GM21717 (cell line): ENCODE results near the gene S100P.
"Not testable (repeated sequence)": the region's sequence is repeated elsewhere in the genome, so short reads cannot be mapped to it uniquely, and the experiment has no call there.

ENCODE experiments used
- ATAC-seq: cut with Tn5 transposase; IDR thresholded peaks from one replicate; pipeline ENCODE4 v1.9.1; 2021; ENCODE audit warnings: mild to moderate bottlenecking, moderate library complexity; ENCODE audit not compliant: unreplicated experiment

S100P gene

GRCh38 chr4:6720202-6720699 is 26.6 kb downstream of the S100P start:
- ATAC-seq, result no peak

GRCh38 chr4:6721121-6721520 is 27.4 kb downstream of the S100P start:
- no peak for ATAC-seq

DNA sequence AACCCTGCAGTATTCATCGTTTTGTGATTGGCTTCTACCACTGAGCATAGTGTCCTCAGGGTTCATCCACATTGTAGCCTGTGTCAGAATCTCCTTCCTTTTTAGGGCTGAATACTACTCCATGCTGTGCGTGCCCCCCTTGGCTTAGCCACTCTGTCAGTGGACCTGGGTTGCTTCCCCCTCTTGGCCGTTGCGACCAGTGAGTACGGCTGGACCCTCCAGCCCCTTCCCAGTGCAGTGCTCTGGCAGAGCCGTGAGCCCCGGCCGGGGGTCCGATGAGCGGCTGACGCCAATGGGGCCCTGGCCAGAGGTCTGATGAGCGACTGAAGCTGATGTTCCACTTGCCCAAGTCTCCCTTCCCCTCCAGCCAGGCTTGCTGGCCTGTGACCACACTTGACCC is 29.2 kb downstream of the S100P start:
- ATAC-seq, result no peak

DNA sequence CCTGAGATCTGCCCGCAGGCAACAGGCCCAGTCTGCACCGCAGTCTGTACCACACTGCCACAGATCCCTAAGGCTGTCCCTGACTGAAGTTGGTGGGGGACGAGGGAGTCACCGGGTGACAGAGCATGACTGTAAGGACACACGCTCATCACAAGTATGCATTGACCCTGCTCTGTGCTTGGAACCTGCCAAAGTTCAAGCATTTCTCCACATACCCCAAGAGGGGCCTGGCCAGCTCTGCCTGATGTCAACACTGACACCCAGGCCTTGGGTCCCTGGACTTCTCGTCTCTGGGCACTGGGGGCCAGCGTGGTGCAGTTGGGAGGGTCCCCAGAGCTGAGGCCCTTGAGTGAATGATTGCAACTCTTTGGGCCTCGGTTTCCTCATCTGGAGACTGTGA is 30.2 kb downstream of the S100P start:
- no peak for ATAC-seq

- no peak for ATAC-seq
Observed at GRCh38 chr4:6724421-6725111, 30.9 kb downstream of the S100P start.

DNA sequence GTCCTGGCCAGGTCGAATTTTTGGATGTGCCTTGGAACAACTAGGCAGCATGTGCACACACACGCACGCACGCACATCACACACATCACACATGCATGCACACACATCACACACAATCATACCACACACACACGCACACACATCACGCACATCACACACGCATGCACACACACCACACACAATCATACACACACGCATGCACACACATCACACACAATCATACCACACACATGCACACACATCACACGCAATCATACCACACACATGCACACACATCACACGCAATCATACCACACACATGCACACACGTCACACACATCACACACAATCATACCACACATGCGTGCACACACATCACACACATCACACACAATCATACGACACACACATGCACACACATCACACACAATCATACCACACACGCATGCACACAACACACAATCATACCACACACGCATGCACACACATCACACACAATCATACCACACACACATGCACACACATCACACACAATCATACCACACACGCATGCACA is 31.8 kb downstream of the S100P start:
- not testable (repeated sequence) for ATAC-seq

- no peak for ATAC-seq
Observed at GRCh38 chr4:6727081-6727942, 33.6 kb downstream of the S100P start.

DNA sequence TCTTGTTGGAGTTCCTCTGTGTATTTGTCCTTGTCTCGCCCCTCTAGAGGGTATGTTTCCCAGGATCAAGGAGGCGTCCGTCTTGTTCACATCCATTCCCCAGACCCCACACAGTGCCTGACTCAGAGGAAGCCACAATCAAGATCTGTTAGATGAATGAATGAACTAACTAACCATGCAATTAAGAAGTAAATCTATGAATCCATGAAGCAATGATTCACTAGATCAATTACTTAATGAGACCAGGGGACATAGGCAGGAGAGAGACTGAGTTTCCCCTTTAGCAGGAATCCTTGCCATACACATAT is 34.2 kb downstream of the S100P start:
- ATAC-seq, result no peak

DNA sequence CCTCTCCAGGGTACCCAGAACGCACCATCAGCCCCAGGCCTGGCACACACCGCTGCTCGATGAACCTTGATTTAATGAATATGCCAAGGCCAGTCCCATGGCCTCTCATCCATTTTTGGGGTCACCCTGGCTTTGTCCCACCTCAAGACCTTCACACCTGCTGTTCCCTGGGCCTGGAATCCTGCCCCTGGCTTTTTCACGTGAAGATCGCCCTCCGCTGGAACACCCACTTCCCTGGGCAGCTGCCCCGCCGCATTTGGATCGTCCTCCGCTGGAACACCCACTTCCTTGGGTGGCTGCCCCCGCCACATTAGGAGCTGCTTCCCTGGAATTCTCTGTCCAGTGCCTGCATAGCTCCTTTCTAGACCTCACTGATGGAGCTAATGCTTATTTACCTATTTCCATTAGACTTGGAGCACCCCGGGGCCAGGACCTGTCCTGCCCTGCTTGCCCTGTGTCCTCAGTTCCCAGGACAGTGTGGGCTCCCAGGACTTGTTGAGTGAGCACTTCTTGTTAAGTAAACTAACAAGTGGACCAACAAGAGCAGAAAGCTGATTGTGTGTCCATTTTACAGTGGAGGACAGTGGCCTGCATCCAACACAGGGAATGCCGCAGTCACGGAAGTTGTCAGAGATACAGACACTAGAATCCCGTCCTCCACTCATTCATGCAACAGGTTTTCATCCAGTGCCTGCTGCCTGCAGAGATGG is 34.8 kb downstream of the S100P start:
- ATAC-seq, result no peak

- no peak for ATAC-seq
Observed at GRCh38 chr4:6730603-6731317, 37.1 kb downstream of the S100P start.

- no peak for ATAC-seq
Observed at GRCh38 chr4:6731318-6731675, 37.6 kb downstream of the S100P start.

GRCh38 chr4:6731780-6732179 is 38.1 kb downstream of the S100P start:
- no peak for ATAC-seq

DNA sequence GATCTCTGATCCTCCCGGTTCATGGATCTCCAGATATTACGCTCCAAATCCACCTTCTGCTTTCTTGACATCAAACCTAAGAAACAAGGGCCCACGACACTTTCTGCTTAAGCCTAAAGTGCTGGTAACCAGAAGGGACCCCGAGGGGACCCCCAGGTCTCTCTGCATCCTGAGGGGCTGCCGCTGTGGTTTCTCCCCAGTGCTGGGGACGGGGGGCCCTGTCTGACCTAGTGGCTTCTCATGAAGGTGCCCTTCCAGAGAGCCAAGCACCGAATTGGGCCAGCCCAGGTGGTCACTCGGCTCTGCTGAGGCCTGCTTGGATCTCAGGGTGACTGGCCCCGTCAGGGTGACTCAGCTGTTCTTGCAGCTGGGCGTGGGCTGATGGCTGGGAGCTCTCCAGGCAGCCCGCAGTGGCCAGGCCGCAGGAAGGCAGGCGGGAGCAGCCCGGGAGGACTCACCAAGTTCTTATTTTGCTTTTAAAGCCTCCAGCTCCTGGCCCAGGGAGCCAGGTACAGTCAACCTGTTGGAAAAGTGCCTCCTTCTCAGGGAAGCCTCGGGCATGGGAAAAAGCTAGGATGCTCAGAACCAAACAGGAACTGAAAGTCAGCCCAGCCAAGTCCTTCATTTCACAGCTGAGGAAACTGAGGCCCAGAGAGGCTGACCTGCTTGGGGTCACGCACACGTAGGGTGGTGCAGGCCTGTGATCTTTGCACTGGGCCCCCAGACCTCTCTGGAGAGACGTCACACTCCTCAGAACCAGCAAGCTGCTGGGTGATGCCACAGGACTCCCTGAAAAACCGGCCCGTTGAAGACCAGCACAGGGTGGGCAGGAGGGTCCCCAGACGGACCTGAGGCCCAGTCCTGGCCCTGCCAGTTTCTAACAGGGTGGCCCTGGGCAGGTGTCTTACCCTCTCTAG is 39.0 kb downstream of the S100P start:
- no peak for ATAC-seq

DNA sequence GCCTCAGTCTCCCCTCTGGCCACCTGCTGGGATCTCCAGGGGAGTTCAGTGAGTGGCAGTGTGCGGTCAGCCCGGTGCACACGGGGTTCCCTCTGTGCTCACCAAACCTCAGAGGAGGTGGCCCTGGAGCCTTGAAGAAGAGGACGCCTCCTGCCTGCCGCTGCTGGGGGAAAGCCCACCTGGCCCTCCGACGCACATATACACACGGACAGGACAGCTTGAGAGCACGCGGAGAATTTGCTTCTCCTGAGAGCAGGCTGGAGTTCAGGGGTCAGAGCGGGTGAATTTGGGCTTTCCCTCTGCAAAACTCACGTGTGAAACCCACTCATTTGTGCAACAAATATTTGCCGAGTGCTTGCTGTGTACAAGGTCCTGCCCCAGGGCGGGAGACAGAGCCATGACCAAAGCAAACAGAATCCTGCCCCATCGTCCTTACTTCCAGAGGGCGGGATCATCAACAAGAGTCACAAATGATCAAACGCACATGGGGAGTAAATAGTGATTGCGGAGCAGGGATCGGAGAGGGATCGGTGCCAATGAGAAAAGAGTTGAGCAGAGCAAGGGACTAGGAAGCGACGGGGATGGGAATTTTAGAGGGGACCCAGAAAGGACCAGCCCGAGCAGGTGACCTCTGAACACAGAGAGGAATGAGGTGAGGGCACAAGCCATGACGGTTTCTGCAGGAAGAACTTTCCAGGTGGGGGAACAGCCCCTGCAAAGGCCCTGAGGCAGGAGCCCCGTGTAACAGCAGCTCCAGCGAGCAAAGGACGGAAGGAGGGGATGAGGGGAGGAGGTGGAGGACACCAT is 39.9 kb downstream of the S100P start:
- no peak for ATAC-seq

- ATAC-seq, result no peak
Observed at GRCh38 chr4:6734165-6734786, 40.6 kb downstream of the S100P start.

DNA sequence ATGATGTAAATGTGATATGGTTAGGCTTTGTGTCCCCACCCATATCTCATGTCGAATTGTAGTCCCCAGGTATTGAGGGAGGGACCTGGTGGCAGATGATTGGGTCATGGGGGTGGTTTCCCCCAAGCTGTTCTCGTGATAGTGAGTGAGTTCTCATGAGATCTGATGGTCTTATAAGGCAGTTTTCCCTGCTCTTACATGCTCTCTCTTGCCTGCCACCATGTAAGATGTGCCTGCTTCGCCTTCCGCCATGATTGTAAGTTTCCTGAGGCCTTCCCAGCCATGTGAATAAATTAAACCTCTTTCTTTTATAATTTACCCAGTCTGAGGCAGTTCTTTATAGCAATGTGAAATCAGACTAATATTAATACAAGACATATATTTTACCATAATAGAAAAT is 46.2 kb downstream of the S100P start:
- ATAC-seq, result no peak

- ATAC-seq, result no peak
Observed at GRCh38 chr4:6740347-6740746, 46.7 kb downstream of the S100P start.

- ATAC-seq, result no peak
Observed at GRCh38 chr4:6742507-6742906, 48.8 kb downstream of the S100P start.

GRCh38 chr4:6742989-6743388 is 49.3 kb downstream of the S100P start:
- ATAC-seq, result no peak
